Activated naive CD4-positive, alpha-beta T cell treated with anti-CD3 and anti-CD28 coated beads, Interleukin-2, amount 50 U/mL, for 16 hours (primary cell): ENCODE results near the gene CXADR.

Experiments
- DNase-seq: peaks from one replicate; pipeline ENCODE4 v3.0.0-alpha.2; 2020

The CXADR gene

GRCh38 chr21:17545007-17545406, 32.2 kb downstream of the CXADR start:
- DNase-seq = no peak

- no peak for DNase-seq
Measured at GRCh38 chr21:17548262-17548661, 35.4 kb downstream of the CXADR start.

- no peak for DNase-seq
Measured at GRCh38 chr21:17550671-17551308, 37.9 kb downstream of the CXADR start.

- no peak for DNase-seq
Measured at GRCh38 chr21:17552410-17552809, 39.6 kb downstream of the CXADR start.

GRCh38 chr21:17554120-17554519, 41.3 kb downstream of the CXADR start:
- DNase-seq = no peak

GRCh38 chr21:17554679-17555465, 42.0 kb downstream of the CXADR start:
- no peak for DNase-seq

- DNase-seq = no peak
Measured at GRCh38 chr21:17560377-17561025, 47.7 kb downstream of the CXADR start.

- DNase-seq = no peak
Measured at GRCh38 chr21:17570786-17571185, 57.9 kb downstream of the CXADR start.

- DNase-seq = no peak
Measured at GRCh38 chr21:17572431-17572830, 59.6 kb downstream of the CXADR start.

GRCh38 chr21:17575076-17575475, 62.2 kb downstream of the CXADR start:
- DNase-seq = no peak

- no peak for DNase-seq
Measured at GRCh38 chr21:17576080-17576835, 63.4 kb downstream of the CXADR start.

GRCh38 chr21:17577701-17578100, 64.9 kb downstream of the CXADR start:
- no peak for DNase-seq

- DNase-seq = no peak
Measured at GRCh38 chr21:17578162-17578561, 65.3 kb downstream of the CXADR start.

GRCh38 chr21:17578876-17579275, 66.0 kb downstream of the CXADR start:
- DNase-seq = no peak

GRCh38 chr21:17580319-17580718, 67.5 kb downstream of the CXADR start:
- DNase-seq = no peak

GRCh38 chr21:17583898-17584297, 71.1 kb downstream of the CXADR start:
- DNase-seq = no peak

GRCh38 chr21:17585875-17586450, 73.1 kb downstream of the CXADR start:
- DNase-seq = no peak

- no peak for DNase-seq
Measured at GRCh38 chr21:17590430-17590829, 77.6 kb downstream of the CXADR start.

GRCh38 chr21:17597680-17598079, 84.8 kb downstream of the CXADR start:
- DNase-seq = no peak

- no peak for DNase-seq
Measured at GRCh38 chr21:17598437-17598836, 85.6 kb downstream of the CXADR start.

- DNase-seq = no peak
Measured at GRCh38 chr21:17602874-17603273, 90.0 kb downstream of the CXADR start.

- DNase-seq = no peak
Measured at GRCh38 chr21:17607684-17608083, 94.8 kb downstream of the CXADR start.

- no peak for DNase-seq
Measured at GRCh38 chr21:17609681-17610080, 96.8 kb downstream of the CXADR start.
